C4-2B (cell line): Measurements from ENCODE around the gene GLYAT.

ENCODE experiments used
- ZFX ChIP-seq: fragments of 450-650 bp; IDR thresholded peaks from 2 replicates; pipeline ENCODE4 v1.6.1; 2017
- TF ChIP-seq, protein P1 (sequence below): fragments of 450-650 bp; conservative IDR thresholded peaks from 2 replicates; pipeline ENCODE4 v1.5.1; 2017; ENCODE audit warnings: mild to moderate bottlenecking

DNA sequence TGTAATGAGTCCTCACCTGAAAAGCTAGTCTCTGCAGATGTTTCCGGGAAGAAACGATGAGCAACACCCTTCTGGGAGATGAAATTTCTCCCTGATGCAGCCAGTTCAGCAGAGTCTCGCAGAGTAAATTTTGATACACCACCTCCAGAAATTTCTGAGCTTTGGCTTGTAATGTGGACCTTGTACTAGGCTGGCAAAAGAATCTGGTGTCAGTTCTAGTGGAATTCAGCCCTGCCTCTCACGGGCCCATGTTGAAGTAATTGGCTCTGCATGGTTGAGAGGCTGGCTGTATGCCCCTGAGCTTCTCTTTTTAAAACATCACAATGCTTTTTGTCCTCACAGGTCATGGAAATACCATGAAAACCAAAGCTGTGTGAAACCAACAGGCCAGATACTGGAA is at the start of gene GLYAT:
- TF ChIP-seq, protein P1, sequence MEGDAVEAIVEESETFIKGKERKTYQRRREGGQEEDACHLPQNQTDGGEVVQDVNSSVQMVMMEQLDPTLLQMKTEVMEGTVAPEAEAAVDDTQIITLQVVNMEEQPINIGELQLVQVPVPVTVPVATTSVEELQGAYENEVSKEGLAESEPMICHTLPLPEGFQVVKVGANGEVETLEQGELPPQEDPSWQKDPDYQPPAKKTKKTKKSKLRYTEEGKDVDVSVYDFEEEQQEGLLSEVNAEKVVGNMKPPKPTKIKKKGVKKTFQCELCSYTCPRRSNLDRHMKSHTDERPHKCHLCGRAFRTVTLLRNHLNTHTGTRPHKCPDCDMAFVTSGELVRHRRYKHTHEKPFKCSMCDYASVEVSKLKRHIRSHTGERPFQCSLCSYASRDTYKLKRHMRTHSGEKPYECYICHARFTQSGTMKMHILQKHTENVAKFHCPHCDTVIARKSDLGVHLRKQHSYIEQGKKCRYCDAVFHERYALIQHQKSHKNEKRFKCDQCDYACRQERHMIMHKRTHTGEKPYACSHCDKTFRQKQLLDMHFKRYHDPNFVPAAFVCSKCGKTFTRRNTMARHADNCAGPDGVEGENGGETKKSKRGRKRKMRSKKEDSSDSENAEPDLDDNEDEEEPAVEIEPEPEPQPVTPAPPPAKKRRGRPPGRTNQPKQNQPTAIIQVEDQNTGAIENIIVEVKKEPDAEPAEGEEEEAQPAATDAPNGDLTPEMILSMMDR: no peak
- TF ChIP-seq ZFX: no peak
